HEK293 (cell line): ENCODE measurements around the gene IWS1.

Experiments
- CTCF ChIA-PET: fragments of 350-600 bp; formaldehyde crosslinking; extraction: SDS; loops from one replicate; lab custom pipeline; 2021; ENCODE audit warnings: antibody characterized with exemption; lab: Yijun Ruan, JAX
- POLR2A ChIA-PET: fragments of 300-600 bp; formaldehyde crosslinking; extraction: SDS; loops from one replicate; lab custom pipeline; 2020; ENCODE audit warnings: antibody characterized with exemption, inconsistent platforms; lab: Yijun Ruan, JAX
- H3K27ac ChIP-seq: fragments of 200-500 bp; sonication (Bioruptor generic); 2 replicates; pipeline ENCODE4 v1.5.1; 2014; ENCODE audit warnings: low read depth, low read length, control low read depth, inconsistent platforms; ENCODE audit errors: extremely low read depth
- H3K36me3 ChIP-seq, 2 experiments: fragments of 200-500 bp in 1 of 2; sonication (Bioruptor generic) in 1 of 2; 1 replicate in 1 of 2; 2 replicates in 1 of 2; pipeline ENCODE4 v1.5.1; 2014 to 2017; ENCODE audit warnings: inconsistent platforms in 2 of 2, low read length in 2 of 2; ENCODE audit not compliant: control insufficient read depth in 2 of 2, insufficient read depth in 1 of 2
- H3K4me1 ChIP-seq: fragments of 200-500 bp; sonication (Bioruptor generic); 2 replicates; pipeline ENCODE4 v1.5.1; 2014; ENCODE audit warnings: mild to moderate bottlenecking, low read length, inconsistent platforms; ENCODE audit not compliant: control insufficient read depth, insufficient read depth
- H3K4me3 ChIP-seq: 2 replicates; pipeline ENCODE4 v1.5.1; 2011; ENCODE audit warnings: low read depth, mild to moderate bottlenecking, control low read depth, low read length, moderate library complexity
- H3K9me3 ChIP-seq: fragments of 200-500 bp; sonication (Bioruptor generic); 2 replicates; pipeline ENCODE4 v1.5.1; 2014; ENCODE audit warnings: low read depth, low read length, inconsistent platforms; ENCODE audit not compliant: control insufficient read depth, insufficient read depth
- EGR2 ChIP-seq: fragments of 450-650 bp; formaldehyde crosslinking; IDR thresholded peaks from 2 replicates; pipeline ENCODE4 v1.5.1; 2016; ENCODE audit warnings: low read depth, missing biosample characterization, missing genetic modification characterization
- FEZF1 ChIP-seq: fragments of 450-650 bp; formaldehyde crosslinking; IDR thresholded peaks from 2 replicates; pipeline ENCODE4 v1.5.1; 2016; ENCODE audit warnings: missing biosample characterization, missing genetic modification characterization
- HOXA7 ChIP-seq: sonication (generic); formaldehyde crosslinking; IDR thresholded peaks from 2 replicates; pipeline ENCODE4 v1.8.1; 2022; ENCODE audit warnings: missing genetic modification reagents, borderline replicate concordance
- MZF1 ChIP-seq: fragments of 450-650 bp; formaldehyde crosslinking; IDR thresholded peaks from 2 replicates; pipeline ENCODE4 v1.5.1; 2017; ENCODE audit warnings: missing biosample characterization, missing genetic modification characterization, borderline replicate concordance
- ZBTB48 ChIP-seq: fragments of 450-650 bp; formaldehyde crosslinking; IDR thresholded peaks from 2 replicates; pipeline ENCODE4 v1.5.1; 2016; ENCODE audit warnings: missing biosample characterization, missing genetic modification characterization
- ZNF114 ChIP-seq: fragments of 450-650 bp; formaldehyde crosslinking; IDR thresholded peaks from 2 replicates; pipeline ENCODE4 v1.5.0; 2017; ENCODE audit warnings: missing biosample characterization, missing genetic modification characterization
- ZNF138 ChIP-seq: fragments of 450-650 bp; formaldehyde crosslinking; IDR thresholded peaks from 2 replicates; pipeline ENCODE4 v1.5.1; 2016; ENCODE audit warnings: missing biosample characterization, missing genetic modification characterization, borderline replicate concordance
- ZNF140 ChIP-seq: fragments of 450-650 bp; formaldehyde crosslinking; IDR thresholded peaks from 2 replicates; pipeline ENCODE4 v1.5.1; 2016; ENCODE audit warnings: missing biosample characterization, missing genetic modification characterization
- ZNF174 ChIP-seq: fragments of 450-650 bp; formaldehyde crosslinking; IDR thresholded peaks from 2 replicates; pipeline ENCODE4 v1.5.0; 2017; ENCODE audit warnings: missing biosample characterization, mild to moderate bottlenecking, missing genetic modification characterization
- ZNF223 ChIP-seq: fragments of 450-650 bp; formaldehyde crosslinking; IDR thresholded peaks from 2 replicates; pipeline ENCODE4 v1.5.1; 2016; ENCODE audit warnings: missing biosample characterization, missing genetic modification characterization
- ZNF350 ChIP-seq: fragments of 450-650 bp; formaldehyde crosslinking; IDR thresholded peaks from 2 replicates; pipeline ENCODE4 v1.5.0; 2017; ENCODE audit warnings: missing biosample characterization, mild to moderate bottlenecking, missing genetic modification characterization
- ZNF521 ChIP-seq: fragments of 450-650 bp; formaldehyde crosslinking; IDR thresholded peaks from 2 replicates; pipeline ENCODE4 v1.5.1; 2017; ENCODE audit warnings: missing biosample characterization, mild to moderate bottlenecking, missing genetic modification characterization
- ZNF529 ChIP-seq: fragments of 450-650 bp; formaldehyde crosslinking; IDR thresholded peaks from 2 replicates; pipeline ENCODE4 v1.5.1; 2017; ENCODE audit warnings: missing genetic modification characterization, missing biosample characterization; ENCODE audit not compliant: insufficient replicate concordance
- ZNF544 ChIP-seq: fragments of 450-650 bp; formaldehyde crosslinking; IDR thresholded peaks from 2 replicates; pipeline ENCODE4 v1.5.0; 2017; ENCODE audit warnings: missing biosample characterization, missing genetic modification characterization
- ZNF549 ChIP-seq: fragments of 450-650 bp; IDR thresholded peaks from 2 replicates; pipeline ENCODE4 v1.5.1; 2018; ENCODE audit warnings: missing biosample characterization, missing genetic modification characterization, mild to moderate bottlenecking, inconsistent platforms, moderate library complexity
- ZNF560 ChIP-seq: fragments of 450-650 bp; formaldehyde crosslinking; IDR thresholded peaks from 2 replicates; pipeline ENCODE4 v1.5.1; 2017; ENCODE audit warnings: missing biosample characterization, missing genetic modification characterization, borderline replicate concordance
- ZNF791 ChIP-seq: fragments of 450-650 bp; formaldehyde crosslinking; IDR thresholded peaks from 2 replicates; pipeline ENCODE4 v1.5.1; 2016; ENCODE audit warnings: missing biosample characterization, missing genetic modification characterization
- ZNF792 ChIP-seq: fragments of 450-650 bp; formaldehyde crosslinking; IDR thresholded peaks from 2 replicates; pipeline ENCODE4 v1.5.1; 2016; ENCODE audit warnings: missing biosample characterization, missing genetic modification characterization
- TF ChIP-seq, protein P1 (sequence below): fragments of 450-650 bp; formaldehyde crosslinking; IDR thresholded peaks from 2 replicates; pipeline ENCODE4; 2016; ENCODE audit warnings: missing biosample characterization, missing genetic modification characterization
- TF ChIP-seq, protein P2 (sequence below): fragments of 450-650 bp; formaldehyde crosslinking; IDR thresholded peaks from 2 replicates; pipeline ENCODE4 v1.5.0; 2017; ENCODE audit warnings: missing biosample characterization, missing genetic modification characterization, borderline replicate concordance
- TF ChIP-seq, protein P3 (sequence below): IDR thresholded peaks from 2 replicates; pipeline ENCODE4 v1.6.1; 2011; ENCODE audit warnings: mild to moderate bottlenecking, low read depth, low read length, borderline replicate concordance
- TF ChIP-seq, protein P4 (sequence below): fragments of 450-650 bp; IDR thresholded peaks from 2 replicates; pipeline ENCODE4 v1.5.1; 2018; ENCODE audit warnings: missing biosample characterization, missing genetic modification characterization

The IWS1 gene

DNA sequence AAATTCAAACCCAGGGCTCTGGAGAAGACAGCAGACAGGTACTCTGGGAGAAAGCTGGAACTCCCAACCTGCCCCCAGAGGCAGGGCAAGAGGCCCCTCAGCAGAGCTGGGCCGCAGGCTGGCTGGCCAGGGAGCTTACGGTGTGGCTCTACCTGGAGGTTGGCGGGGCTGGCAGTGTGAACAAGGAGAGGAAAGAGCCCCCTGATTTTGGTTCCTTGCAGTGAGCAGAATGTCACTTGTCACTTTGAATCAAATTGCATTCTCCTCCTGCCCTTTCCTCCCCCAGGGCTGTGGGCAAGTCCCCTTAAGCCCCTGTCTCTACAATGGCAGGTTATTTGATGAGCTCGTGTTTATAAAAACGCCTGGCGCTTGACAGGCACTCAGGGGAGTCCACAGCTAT is 41.8 kb upstream of the IWS1 start (continued):
- TF ChIP-seq, protein P1, sequence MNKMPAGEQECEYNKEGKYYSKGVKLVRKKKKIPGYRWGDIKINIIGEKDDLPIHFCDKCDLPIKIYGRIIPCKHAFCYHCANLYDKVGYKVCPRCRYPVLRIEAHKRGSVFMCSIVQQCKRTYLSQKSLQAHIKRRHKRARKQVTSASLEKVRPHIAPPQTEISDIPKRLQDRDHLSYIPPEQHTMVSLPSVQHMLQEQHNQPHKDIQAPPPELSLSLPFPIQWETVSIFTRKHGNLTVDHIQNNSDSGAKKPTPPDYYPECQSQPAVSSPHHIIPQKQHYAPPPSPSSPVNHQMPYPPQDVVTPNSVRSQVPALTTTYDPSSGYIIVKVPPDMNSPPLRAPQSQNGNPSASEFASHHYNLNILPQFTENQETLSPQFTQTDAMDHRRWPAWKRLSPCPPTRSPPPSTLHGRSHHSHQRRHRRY (tag by site-specific recombination): no peak
- TF ChIP-seq, protein P2, sequence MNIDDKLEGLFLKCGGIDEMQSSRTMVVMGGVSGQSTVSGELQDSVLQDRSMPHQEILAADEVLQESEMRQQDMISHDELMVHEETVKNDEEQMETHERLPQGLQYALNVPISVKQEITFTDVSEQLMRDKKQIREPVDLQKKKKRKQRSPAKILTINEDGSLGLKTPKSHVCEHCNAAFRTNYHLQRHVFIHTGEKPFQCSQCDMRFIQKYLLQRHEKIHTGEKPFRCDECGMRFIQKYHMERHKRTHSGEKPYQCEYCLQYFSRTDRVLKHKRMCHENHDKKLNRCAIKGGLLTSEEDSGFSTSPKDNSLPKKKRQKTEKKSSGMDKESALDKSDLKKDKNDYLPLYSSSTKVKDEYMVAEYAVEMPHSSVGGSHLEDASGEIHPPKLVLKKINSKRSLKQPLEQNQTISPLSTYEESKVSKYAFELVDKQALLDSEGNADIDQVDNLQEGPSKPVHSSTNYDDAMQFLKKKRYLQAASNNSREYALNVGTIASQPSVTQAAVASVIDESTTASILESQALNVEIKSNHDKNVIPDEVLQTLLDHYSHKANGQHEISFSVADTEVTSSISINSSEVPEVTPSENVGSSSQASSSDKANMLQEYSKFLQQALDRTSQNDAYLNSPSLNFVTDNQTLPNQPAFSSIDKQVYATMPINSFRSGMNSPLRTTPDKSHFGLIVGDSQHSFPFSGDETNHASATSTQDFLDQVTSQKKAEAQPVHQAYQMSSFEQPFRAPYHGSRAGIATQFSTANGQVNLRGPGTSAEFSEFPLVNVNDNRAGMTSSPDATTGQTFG (tag by site-specific recombination): no peak
- no peak for TF ChIP-seq ZNF521 (tag by site-specific recombination)

DNA sequence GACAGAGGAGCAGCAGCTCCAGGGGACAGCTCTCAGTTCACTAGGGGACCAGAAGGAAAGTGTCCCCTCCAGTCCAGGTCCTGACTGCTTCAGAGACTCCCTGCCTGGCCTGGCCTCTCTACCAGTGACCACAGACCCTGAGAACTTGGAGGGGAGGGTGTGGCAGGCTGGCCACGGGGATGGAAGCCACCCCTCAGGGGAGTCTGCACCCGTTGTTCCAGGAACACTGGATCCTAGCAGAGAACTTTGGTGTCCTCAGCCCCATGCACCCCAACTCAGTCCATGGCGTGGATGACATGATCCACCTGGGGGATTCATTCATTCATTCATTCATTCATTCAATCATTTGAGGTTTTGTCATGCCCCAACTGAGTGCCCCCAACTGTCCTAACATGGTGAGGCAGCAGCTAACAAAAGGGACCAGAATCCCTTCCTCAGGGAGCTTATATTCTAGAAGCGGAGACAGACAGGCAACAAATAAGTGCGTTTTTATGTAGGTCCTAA is 41.1 kb upstream of the IWS1 start:
- H3K36me3 ChIP-seq: no peaks in the 10 kb centered on the region
- POLR2A ChIA-PET: no interaction called here
- TF ChIP-seq ZNF792 (tag by site-specific recombination): no peak
- TF ChIP-seq, protein P3, sequence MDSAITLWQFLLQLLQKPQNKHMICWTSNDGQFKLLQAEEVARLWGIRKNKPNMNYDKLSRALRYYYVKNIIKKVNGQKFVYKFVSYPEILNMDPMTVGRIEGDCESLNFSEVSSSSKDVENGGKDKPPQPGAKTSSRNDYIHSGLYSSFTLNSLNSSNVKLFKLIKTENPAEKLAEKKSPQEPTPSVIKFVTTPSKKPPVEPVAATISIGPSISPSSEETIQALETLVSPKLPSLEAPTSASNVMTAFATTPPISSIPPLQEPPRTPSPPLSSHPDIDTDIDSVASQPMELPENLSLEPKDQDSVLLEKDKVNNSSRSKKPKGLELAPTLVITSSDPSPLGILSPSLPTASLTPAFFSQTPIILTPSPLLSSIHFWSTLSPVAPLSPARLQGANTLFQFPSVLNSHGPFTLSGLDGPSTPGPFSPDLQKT: no peak
- TF ChIP-seq, protein P4, sequence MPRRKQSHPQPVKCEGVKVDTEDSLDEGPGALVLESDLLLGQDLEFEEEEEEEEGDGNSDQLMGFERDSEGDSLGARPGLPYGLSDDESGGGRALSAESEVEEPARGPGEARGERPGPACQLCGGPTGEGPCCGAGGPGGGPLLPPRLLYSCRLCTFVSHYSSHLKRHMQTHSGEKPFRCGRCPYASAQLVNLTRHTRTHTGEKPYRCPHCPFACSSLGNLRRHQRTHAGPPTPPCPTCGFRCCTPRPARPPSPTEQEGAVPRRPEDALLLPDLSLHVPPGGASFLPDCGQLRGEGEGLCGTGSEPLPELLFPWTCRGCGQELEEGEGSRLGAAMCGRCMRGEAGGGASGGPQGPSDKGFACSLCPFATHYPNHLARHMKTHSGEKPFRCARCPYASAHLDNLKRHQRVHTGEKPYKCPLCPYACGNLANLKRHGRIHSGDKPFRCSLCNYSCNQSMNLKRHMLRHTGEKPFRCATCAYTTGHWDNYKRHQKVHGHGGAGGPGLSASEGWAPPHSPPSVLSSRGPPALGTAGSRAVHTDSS (tag by site-specific recombination): no peak
- TF ChIP-seq ZNF350 (tag by site-specific recombination): no peak
- TF ChIP-seq FEZF1 (tag by site-specific recombination): no peak
- TF ChIP-seq ZNF549: no peak
- TF ChIP-seq, all 188 proteins: peak for 0
- Histone ChIP-seq H3K4me1 (no peaks in the 10 kb centered on the region), H3K27ac (no peak overlapping the region), H3K4me3 (no peak overlapping the region), H3K9me3 (no peaks in the 10 kb centered on the region)
- CTCF ChIA-PET: interaction anchor here (0.6 to 0.8 kb wide), 2 partner anchors 24 to 73 kb away, joined by 3 read pairs; no protein-coding TSS in a partner anchor

DNA sequence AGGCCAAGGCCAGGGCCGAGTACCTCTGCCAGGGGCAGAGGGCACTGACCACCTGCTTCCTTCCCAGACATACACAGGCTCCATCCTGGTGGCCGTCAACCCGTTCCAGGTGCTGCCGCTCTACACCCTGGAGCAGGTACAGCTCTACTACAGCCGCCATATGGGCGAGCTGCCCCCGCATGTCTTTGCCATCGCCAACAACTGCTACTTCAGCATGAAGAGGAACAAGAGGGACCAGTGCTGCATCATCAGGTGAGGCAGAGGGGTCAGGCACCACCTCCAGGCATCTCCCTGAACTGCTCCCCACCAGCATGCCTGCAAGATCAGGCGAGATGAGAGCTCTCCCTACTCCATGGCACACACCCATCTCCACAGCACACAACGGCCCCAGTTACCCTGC is 40.3 kb upstream of the IWS1 start:
- no peaks in the 10 kb centered on the region for H3K4me1 ChIP-seq
- TF ChIP-seq ZBTB48 (tag by site-specific recombination) (no peak), HOXA7 (CRISPR knock-in tag) (no peak), ZNF544 (no peak), EGR2 (no peak), ZNF560 (tag by site-specific recombination) (no peak), ZNF138 (tag by site-specific recombination) (no peak), MZF1 (no peak), ZNF114 (tag by site-specific recombination) (no peak), ZNF791 (no peak), ZNF529 (no peak), ZNF223 (no peak), ZNF140 (tag by site-specific recombination) (no peak), ZNF174 (tag by site-specific recombination) (no peak)
- TF ChIP-seq, all 188 proteins: peak for 0
- H3K27ac ChIP-seq: no peak overlapping the region
- CTCF ChIA-PET: interaction anchor here (0.8 kb wide), 1 partner anchor 24 kb away, joined by 3 read pairs; no protein-coding TSS in a partner anchor
- H3K9me3 ChIP-seq: no peaks in the 10 kb centered on the region
- H3K4me3 ChIP-seq: no peak overlapping the region
- H3K36me3 ChIP-seq: no peaks in the 10 kb centered on the region
- POLR2A ChIA-PET: no interaction called here
